T-helper 1 cell treated with Interleukin-12 subunit alpha and Interleukin-12 subunit beta and Interleukin-4 antibody, amounts not matched to agents 30 μg/mL and 1 μg/mL, for 36 hours (primary cell): ENCODE results near the gene CASTOR1.
A peak's percentile ranks its signal among the peaks of the same experiment; 100 is the strongest.

Experiments used
- H3K27ac Mint-ChIP-seq: one replicate; pipeline ENCODE4 v1.8.0; 2021; ENCODE audit warnings: mild to moderate bottlenecking, mixed read lengths
- H3K27me3 Mint-ChIP-seq: one replicate; pipeline ENCODE4 v1.8.0; 2021; ENCODE audit warnings: low read depth, mixed read lengths
- H3K36me3 Mint-ChIP-seq: one replicate; pipeline ENCODE4 v1.8.0; 2021; ENCODE audit warnings: low read depth, mixed read lengths
- H3K4me1 Mint-ChIP-seq: one replicate; pipeline ENCODE4 v1.8.0; 2021; ENCODE audit warnings: low read depth, mixed read lengths
- H3K4me3 Mint-ChIP-seq: one replicate; pipeline ENCODE4 v1.8.0; 2021; ENCODE audit warnings: mild to moderate bottlenecking, moderate library complexity, mixed read lengths
- H3K9me3 Mint-ChIP-seq: one replicate; pipeline ENCODE4 v1.8.0; 2021; ENCODE audit warnings: mixed read lengths

Gene CASTOR1

GRCh38 chr22:30276039-30276438 is 13.3 kb downstream of the CASTOR1 start:
- Mint-ChIP-seq H3K36me3 (peaks cover 34% of the 10 kb centered on the region), H3K4me1 (peaks cover 51% of the 10 kb centered on the region), H3K9me3 (no peaks in the 10 kb centered on the region), H3K27me3 (no peaks in the 10 kb centered on the region), H3K4me3 (no peak overlapping the region), H3K27ac (peak overlapping the region; percentile 65)

- no peaks in the 10 kb centered on the region for H3K9me3 Mint-ChIP-seq
- peak overlapping the region; percentile 65 for H3K27ac Mint-ChIP-seq
- H3K27me3 Mint-ChIP-seq = no peaks in the 10 kb centered on the region
- peaks cover 53% of the 10 kb centered on the region for H3K4me1 Mint-ChIP-seq
- peaks cover 36% of the 10 kb centered on the region for H3K36me3 Mint-ChIP-seq
- H3K4me3 Mint-ChIP-seq = no peak overlapping the region
These were observed 13.7 kb downstream of the CASTOR1 start for GRCh38 chr22:30275625-30276024.

- H3K27me3 Mint-ChIP-seq = no peaks in the 10 kb centered on the region
- peaks cover 53% of the 10 kb centered on the region for H3K4me1 Mint-ChIP-seq
- H3K4me3 Mint-ChIP-seq = no peak overlapping the region
- peaks cover 39% of the 10 kb centered on the region for H3K36me3 Mint-ChIP-seq
- H3K27ac Mint-ChIP-seq = peak overlapping the region; percentile 59
- H3K9me3 Mint-ChIP-seq = no peaks in the 10 kb centered on the region
These were observed 14.9 kb downstream of the CASTOR1 start for GRCh38 chr22:30274437-30274812.

- peak overlapping the region; percentile 59 for H3K27ac Mint-ChIP-seq
- no peak overlapping the region for H3K4me3 Mint-ChIP-seq
- peaks cover 52% of the 10 kb centered on the region for H3K4me1 Mint-ChIP-seq
- no peaks in the 10 kb centered on the region for H3K27me3 Mint-ChIP-seq
- no peaks in the 10 kb centered on the region for H3K9me3 Mint-ChIP-seq
- peaks cover 40% of the 10 kb centered on the region for H3K36me3 Mint-ChIP-seq
These were observed 15.4 kb downstream of the CASTOR1 start for GRCh38 chr22:30273711-30274436.

- no peak overlapping the region for H3K4me3 Mint-ChIP-seq
- no peak overlapping the region for H3K27ac Mint-ChIP-seq
- no peaks in the 10 kb centered on the region for H3K27me3 Mint-ChIP-seq
- peaks cover 42% of the 10 kb centered on the region for H3K36me3 Mint-ChIP-seq
- H3K9me3 Mint-ChIP-seq = no peaks in the 10 kb centered on the region
- peaks cover 53% of the 10 kb centered on the region for H3K4me1 Mint-ChIP-seq
These were observed 16.3 kb downstream of the CASTOR1 start for GRCh38 chr22:30272781-30273601.

- Mint-ChIP-seq H3K27me3 (no peaks in the 10 kb centered on the region), H3K27ac (no peak overlapping the region), H3K9me3 (no peaks in the 10 kb centered on the region), H3K4me3 (no peak overlapping the region), H3K36me3 (peaks cover 47% of the 10 kb centered on the region), H3K4me1 (peaks cover 46% of the 10 kb centered on the region)
These were observed 18.5 kb downstream of the CASTOR1 start for GRCh38 chr22:30270832-30271231.

- peaks cover 44% of the 10 kb centered on the region for H3K4me1 Mint-ChIP-seq
- no peaks in the 10 kb centered on the region for H3K9me3 Mint-ChIP-seq
These were observed 21.0 kb downstream of the CASTOR1 start for GRCh38 chr22:30268331-30268730.

GRCh38 chr22:30267382-30268302 is 21.7 kb downstream of the CASTOR1 start:
- no peaks in the 10 kb centered on the region for H3K9me3 Mint-ChIP-seq
- H3K27me3 Mint-ChIP-seq = no peaks in the 10 kb centered on the region
- H3K4me1 Mint-ChIP-seq = peaks cover 47% of the 10 kb centered on the region
- H3K36me3 Mint-ChIP-seq = peaks cover 57% of the 10 kb centered on the region
- peak overlapping the region; percentile 98 for H3K4me3 Mint-ChIP-seq
- H3K27ac Mint-ChIP-seq = peak overlapping the region; percentile 81

More at GRCh38 chr22:30268331-30268730, 21.0 kb downstream of the CASTOR1 start:
- Mint-ChIP-seq H3K4me3 (peak overlapping the region; percentile 98), H3K27ac (peak overlapping the region; percentile 81), H3K36me3 (peaks cover 55% of the 10 kb centered on the region), H3K27me3 (no peaks in the 10 kb centered on the region)

- peaks cover 57% of the 10 kb centered on the region for H3K4me1 Mint-ChIP-seq
These were observed 22.6 kb downstream of the CASTOR1 start, which contains the start of gene OSM for GRCh38 chr22:30266445-30267381. Gene OSM, minus strand, starts transcription at chr22:30266851. Its CDS starts 52 bp downstream, at chr22:30266799.

GRCh38 chr22:30265823-30266444 is 23.4 kb downstream of the CASTOR1 start:
- Mint-ChIP-seq H3K4me3 (peak overlapping the region; percentile 98), H3K9me3 (no peaks in the 10 kb centered on the region), H3K27ac (peak overlapping the region; percentile 97), H3K36me3 (peaks cover 62% of the 10 kb centered on the region), H3K27me3 (no peaks in the 10 kb centered on the region), H3K4me1 (peaks cover 59% of the 10 kb centered on the region)

More at GRCh38 chr22:30266445-30267381, 22.6 kb downstream of the CASTOR1 start, which contains the start of gene OSM:
- H3K36me3 Mint-ChIP-seq = peaks cover 63% of the 10 kb centered on the region
- no peaks in the 10 kb centered on the region for H3K9me3 Mint-ChIP-seq
- H3K27ac Mint-ChIP-seq = peak within 1 kb of the TSS; percentile 97
- H3K4me3 Mint-ChIP-seq = peak within 1 kb of the TSS; percentile 98
- H3K27me3 Mint-ChIP-seq = no peaks in the 10 kb centered on the region

- Mint-ChIP-seq H3K27ac (peak overlapping the region; percentile 97), H3K4me3 (peak overlapping the region; percentile 98), H3K27me3 (no peaks in the 10 kb centered on the region), H3K9me3 (no peaks in the 10 kb centered on the region), H3K36me3 (peaks cover 59% of the 10 kb centered on the region), H3K4me1 (peaks cover 59% of the 10 kb centered on the region)
These were observed 24.1 kb downstream of the CASTOR1 start for GRCh38 chr22:30265131-30265720.

GRCh38 chr22:30263883-30264282 is 25.4 kb downstream of the CASTOR1 start:
- Mint-ChIP-seq H3K9me3 (no peaks in the 10 kb centered on the region), H3K27ac (peak overlapping the region; percentile 80), H3K36me3 (peaks cover 52% of the 10 kb centered on the region), H3K4me3 (peak overlapping the region; percentile 98), H3K27me3 (no peaks in the 10 kb centered on the region), H3K4me1 (peaks cover 56% of the 10 kb centered on the region)
